ENCODE results near the gene CTNND2. TPM values are rescaled to one million over a fixed set of nuclear protein-coding genes. Genes with fewer than 3 reads are reported as not detected.

CTNND2 gene
- total RNA-seq, 4 donors from 2014 or later = 8.3 TPM; not detected in 3

- TF ChIP-seq CTCF (IDR thresholded peaks at IDR 0.05; ENCODE audit: low read depth) = no peak
Measured at GRCh38 chr5:11853140-11853539, 51.1 kb downstream of the CTNND2 start.

- TF ChIP-seq CTCF (IDR thresholded peaks at IDR 0.05; ENCODE audit: low read depth) = no peak
Measured at GRCh38 chr5:11852717-11853087, 51.5 kb downstream of the CTNND2 start.

- no peak for TF ChIP-seq CTCF (IDR thresholded peaks at IDR 0.05; ENCODE audit: low read depth)
Measured at GRCh38 chr5:11851965-11852716, 52.1 kb downstream of the CTNND2 start.

- no peak for TF ChIP-seq CTCF (IDR thresholded peaks at IDR 0.05; ENCODE audit: low read depth)
Measured at GRCh38 chr5:11851416-11851815, 52.8 kb downstream of the CTNND2 start.

GRCh38 chr5:11822598-11822997 lies 81.6 kb downstream of the CTNND2 start:
- no peak for TF ChIP-seq CTCF (IDR thresholded peaks at IDR 0.05; ENCODE audit: low read depth)

- no peak for TF ChIP-seq CTCF (IDR thresholded peaks at IDR 0.05; ENCODE audit: low read depth)
Measured at GRCh38 chr5:11815916-11816315, 88.3 kb downstream of the CTNND2 start.

GRCh38 chr5:11815481-11815880 lies 88.8 kb downstream of the CTNND2 start:
- no peak for TF ChIP-seq CTCF (IDR thresholded peaks at IDR 0.05; ENCODE audit: low read depth)

Data from subcutaneous adipose tissue (tissue), 4 donors.